Type B pancreatic cell (in vitro differentiated cells): Measurements from ENCODE around the gene SKA3. TPM values are rescaled to one million over a fixed set of nuclear protein-coding genes. Genes with fewer than 3 reads are reported as not detected.
A peak's percentile ranks its signal among the peaks of the same experiment; 100 is the strongest.
"Not testable (repeated sequence)": the region's sequence is repeated elsewhere in the genome, so short reads cannot be mapped to it uniquely, and the experiment has no call there.

Source experiments
- DNase-seq: peaks from one replicate; pipeline ENCODE4 v3.0.0; 2021; ENCODE audit warnings: mixed read lengths; ENCODE audit not compliant: unreplicated experiment; ENCODE audit errors: extremely low spot score
- H3K27ac Mint-ChIP-seq: 2 replicates; pipeline ENCODE4 v1.8.0; 2021; ENCODE audit warnings: mild to moderate bottlenecking, mixed read lengths
- H3K27me3 Mint-ChIP-seq: 2 replicates; pipeline ENCODE4 v1.8.0; 2021; ENCODE audit warnings: mixed read lengths
- H3K36me3 Mint-ChIP-seq: 2 replicates; pipeline ENCODE4 v1.8.0; 2021; ENCODE audit warnings: mixed read lengths
- H3K4me1 Mint-ChIP-seq: one replicate; pipeline ENCODE4 v1.8.0; 2021; ENCODE audit warnings: mixed read lengths; ENCODE audit not compliant: unreplicated experiment
- H3K4me3 Mint-ChIP-seq: 2 replicates; pipeline ENCODE4 v1.8.0; 2021; ENCODE audit warnings: mild to moderate bottlenecking, mixed read lengths
- H3K9me3 Mint-ChIP-seq: 2 replicates; pipeline ENCODE4 v1.8.0; 2021; ENCODE audit warnings: mixed read lengths
- total RNA-seq: library from RNA; stranded (reverse); gene quantifications from 2 replicates; pipeline ENCODE4 v1.2.1, GENCODE V29; 2021; ENCODE audit warnings: low replicate concordance
- TF ChIP-seq, protein P1 (sequence below): fragments of 200-600 bp; sonication (generic); conservative IDR thresholded peaks from 2 replicates; pipeline ENCODE4 v1.5.0; 2021; ENCODE audit warnings: antibody characterized with exemption, mild to moderate bottlenecking

Gene SKA3
- total RNA-seq, 1 donor from 2014 or later = 20.5 TPM

DNA sequence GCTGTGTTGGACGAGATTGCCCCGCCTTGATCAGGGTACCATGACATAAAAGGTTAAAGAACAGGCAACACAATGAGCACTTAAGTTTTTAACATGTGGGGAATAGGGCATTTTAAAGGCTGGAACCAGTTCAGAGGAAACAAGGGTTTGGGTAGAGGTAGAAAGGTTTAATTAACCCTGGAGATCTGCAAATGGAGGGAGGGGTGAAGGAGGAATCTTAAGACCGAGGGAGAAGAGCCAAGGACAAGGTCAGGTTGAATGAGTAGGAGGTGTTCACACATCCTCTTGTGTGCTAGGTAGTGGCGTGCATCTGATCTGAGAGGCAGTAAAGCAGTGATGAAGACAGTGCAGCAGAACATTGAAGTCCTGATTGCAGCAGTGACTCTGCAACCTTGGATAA, 28.5 kb downstream of the SKA3 start:
- TF ChIP-seq, protein P1, sequence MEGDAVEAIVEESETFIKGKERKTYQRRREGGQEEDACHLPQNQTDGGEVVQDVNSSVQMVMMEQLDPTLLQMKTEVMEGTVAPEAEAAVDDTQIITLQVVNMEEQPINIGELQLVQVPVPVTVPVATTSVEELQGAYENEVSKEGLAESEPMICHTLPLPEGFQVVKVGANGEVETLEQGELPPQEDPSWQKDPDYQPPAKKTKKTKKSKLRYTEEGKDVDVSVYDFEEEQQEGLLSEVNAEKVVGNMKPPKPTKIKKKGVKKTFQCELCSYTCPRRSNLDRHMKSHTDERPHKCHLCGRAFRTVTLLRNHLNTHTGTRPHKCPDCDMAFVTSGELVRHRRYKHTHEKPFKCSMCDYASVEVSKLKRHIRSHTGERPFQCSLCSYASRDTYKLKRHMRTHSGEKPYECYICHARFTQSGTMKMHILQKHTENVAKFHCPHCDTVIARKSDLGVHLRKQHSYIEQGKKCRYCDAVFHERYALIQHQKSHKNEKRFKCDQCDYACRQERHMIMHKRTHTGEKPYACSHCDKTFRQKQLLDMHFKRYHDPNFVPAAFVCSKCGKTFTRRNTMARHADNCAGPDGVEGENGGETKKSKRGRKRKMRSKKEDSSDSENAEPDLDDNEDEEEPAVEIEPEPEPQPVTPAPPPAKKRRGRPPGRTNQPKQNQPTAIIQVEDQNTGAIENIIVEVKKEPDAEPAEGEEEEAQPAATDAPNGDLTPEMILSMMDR = no peak
- no peaks in the 10 kb centered on the region for H3K9me3 Mint-ChIP-seq
- no peak for DNase-seq
- peaks cover 18% of the 10 kb centered on the region for H3K36me3 Mint-ChIP-seq
- no peaks in the 10 kb centered on the region for H3K27me3 Mint-ChIP-seq
- H3K27ac Mint-ChIP-seq = no peak overlapping the region
- peaks cover 4% of the 10 kb centered on the region for H3K4me1 Mint-ChIP-seq
- no peak overlapping the region for H3K4me3 Mint-ChIP-seq

DNA sequence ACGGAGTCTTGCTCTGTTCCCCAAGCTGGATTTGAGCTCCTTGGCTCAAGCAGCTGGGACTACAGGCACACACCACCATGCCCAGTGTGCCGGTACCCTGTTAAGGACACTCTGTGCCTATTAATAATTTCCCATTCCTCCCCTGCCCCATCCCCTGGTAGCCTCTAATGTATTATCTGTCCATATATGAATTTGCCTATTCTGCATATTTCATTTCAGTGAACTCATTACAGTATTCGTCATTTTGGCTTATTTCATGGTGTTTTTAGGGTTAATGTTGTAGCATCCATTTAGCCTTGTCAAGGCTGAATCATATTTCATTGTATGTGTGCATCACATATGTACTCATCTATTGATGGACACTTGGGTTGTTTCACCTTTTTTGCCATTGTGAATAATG, 33.6 kb downstream of the SKA3 start:
- no peaks in the 10 kb centered on the region for H3K27me3 Mint-ChIP-seq
- no peak for DNase-seq
- peak overlapping the region; percentile 84 for H3K4me3 Mint-ChIP-seq
- TF ChIP-seq, protein P1 = no peak
- no peaks in the 10 kb centered on the region for H3K9me3 Mint-ChIP-seq
- H3K4me1 Mint-ChIP-seq = peaks cover 17% of the 10 kb centered on the region
- H3K27ac Mint-ChIP-seq = peak overlapping the region; percentile 53
- H3K36me3 Mint-ChIP-seq = peaks cover 22% of the 10 kb centered on the region

DNA sequence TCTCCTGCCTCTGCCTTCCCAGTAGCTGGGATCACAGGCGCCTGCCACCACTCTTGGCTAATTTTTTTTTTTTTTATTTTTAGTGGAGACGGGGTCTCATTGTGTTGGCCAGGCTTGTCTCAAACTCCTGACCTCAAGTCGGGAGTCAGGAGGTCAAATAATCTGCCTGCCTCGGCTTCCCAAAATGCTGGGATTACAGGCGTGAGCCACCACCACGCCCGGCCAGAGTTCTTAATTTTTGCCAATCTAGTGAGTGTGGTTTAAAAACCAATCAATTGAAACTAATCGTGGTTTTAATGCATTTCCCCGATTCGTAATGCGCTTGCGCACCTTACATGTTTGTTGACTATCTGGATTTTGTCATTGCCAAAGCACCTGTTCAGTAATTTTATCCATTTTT, 37.0 kb downstream of the SKA3 start:
- peaks cover 17% of the 10 kb centered on the region for H3K4me1 Mint-ChIP-seq
- no peaks in the 10 kb centered on the region for H3K27me3 Mint-ChIP-seq
- H3K36me3 Mint-ChIP-seq = peaks cover 16% of the 10 kb centered on the region
- H3K9me3 Mint-ChIP-seq = no peaks in the 10 kb centered on the region
- DNase-seq = no peak
- peak overlapping the region; percentile 97 for H3K27ac Mint-ChIP-seq
- TF ChIP-seq, protein P1 = no peak
- peak overlapping the region; percentile 99 for H3K4me3 Mint-ChIP-seq

DNA sequence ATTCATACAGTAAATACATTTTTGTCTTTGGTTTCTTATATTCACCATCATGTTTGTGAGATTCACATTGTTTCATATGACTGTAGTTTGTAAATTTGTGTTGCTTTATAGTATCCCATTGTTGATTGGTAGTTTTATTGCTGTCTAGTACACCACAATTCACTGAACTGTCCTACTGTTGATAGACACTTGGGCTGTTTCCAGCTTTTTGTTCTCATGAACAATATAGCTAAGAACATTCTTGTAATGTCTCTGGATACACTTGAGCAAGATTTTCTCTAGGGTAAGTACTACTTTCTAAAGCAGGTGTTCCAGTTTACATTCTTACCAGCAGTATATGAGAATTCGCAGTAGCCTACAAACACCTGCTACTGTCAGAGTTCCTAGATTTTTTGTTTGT, 37.8 kb downstream of the SKA3 start:
- no peaks in the 10 kb centered on the region for H3K27me3 Mint-ChIP-seq
- TF ChIP-seq, protein P1 = no peak
- peaks cover 13% of the 10 kb centered on the region for H3K36me3 Mint-ChIP-seq
- peak overlapping the region; percentile 82 for H3K4me3 Mint-ChIP-seq
- DNase-seq = no peak
- no peaks in the 10 kb centered on the region for H3K9me3 Mint-ChIP-seq
- H3K4me1 Mint-ChIP-seq = peaks cover 17% of the 10 kb centered on the region
- peak overlapping the region; percentile 87 for H3K27ac Mint-ChIP-seq

DNA sequence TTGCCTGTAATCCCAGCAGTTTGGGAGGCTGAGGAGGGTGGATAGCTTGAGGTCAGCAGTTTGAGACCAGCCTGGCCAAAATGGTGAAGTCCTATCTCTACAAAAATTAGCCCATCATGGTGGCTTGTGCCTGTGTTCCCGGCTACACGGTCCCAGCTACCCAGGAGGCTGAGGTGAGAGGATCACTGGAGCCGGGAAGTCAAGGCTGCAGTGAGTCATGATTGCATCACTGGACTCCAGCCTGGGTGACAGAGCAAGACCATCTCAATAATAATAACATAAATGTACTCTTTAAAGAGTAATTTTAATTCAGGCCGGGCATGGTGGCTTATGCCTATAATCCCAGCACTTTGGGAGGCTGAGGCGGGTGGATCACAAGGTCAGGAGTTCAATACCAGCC, 38.7 kb downstream of the SKA3 start:
- peaks cover 6% of the 10 kb centered on the region for H3K36me3 Mint-ChIP-seq
- H3K27me3 Mint-ChIP-seq = peaks cover 3% of the 10 kb centered on the region
- peaks cover 11% of the 10 kb centered on the region for H3K4me1 Mint-ChIP-seq
- H3K27ac Mint-ChIP-seq = no peak overlapping the region
- TF ChIP-seq, protein P1 = no peak
- no peaks in the 10 kb centered on the region for H3K9me3 Mint-ChIP-seq
- no peak overlapping the region for H3K4me3 Mint-ChIP-seq
- no peak for DNase-seq

DNA sequence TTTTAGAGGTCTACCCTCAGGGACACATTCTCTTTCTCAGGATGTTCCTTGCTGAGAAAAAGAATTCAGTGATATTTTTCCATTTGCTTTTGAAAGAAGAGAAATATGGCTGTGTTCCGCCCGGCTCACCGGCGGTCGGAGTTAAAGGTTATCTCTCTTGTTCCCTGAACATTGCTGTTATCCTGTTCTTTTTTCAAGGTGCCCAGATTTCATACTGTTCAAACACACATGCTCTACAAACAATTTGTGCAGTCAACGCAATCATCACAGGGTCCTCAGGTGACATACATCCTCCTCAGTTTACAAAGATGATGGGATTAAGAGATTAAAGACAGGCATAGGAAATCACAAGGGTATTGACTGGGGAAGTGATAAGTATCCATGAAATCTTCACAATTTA, 40.5 kb downstream of the SKA3 start:
- not testable (repeated sequence) for DNase-seq, H3K27me3 Mint-ChIP-seq, H3K4me3 Mint-ChIP-seq, H3K27ac Mint-ChIP-seq, H3K36me3 Mint-ChIP-seq, H3K9me3 Mint-ChIP-seq, H3K4me1 Mint-ChIP-seq
